Cardiac septum (tissue), 1 donor: ENCODE measurements around the gene RBM47. TPM values are rescaled to one million over a fixed set of nuclear protein-coding genes. Genes with fewer than 3 reads are reported as not detected.
"Not testable (repeated sequence)": the region's sequence is repeated elsewhere in the genome, so short reads cannot be mapped to it uniquely, and the experiment has no call there.

Experiments used
- DNase-seq: peaks from one replicate; pipeline ENCODE4 v3.0.0-alpha.2; 2020; ENCODE audit warnings: low spot score
- intact Hi-C: fragments of 100-400 bp; cut with DNase I; formaldehyde crosslinking; loops from one replicate; pipeline ENCODE4 v1.14.0; 2022
- long read RNA-seq: library from polyadenylated mRNA; unstranded; transcript quantifications from one replicate; pipeline ENCODE4 v2.0.0, GENCODE V29; 2021
- total RNA-seq: library from RNA; stranded (reverse); fragmentation: NEBNext Ultra II Directional; extraction: Animal tissue kit (Norgen Biotek cat#: 25700); gene quantifications from one replicate; pipeline ENCODE4 v1.2.1, GENCODE V29; 2021
- donor health status: DM: no; HTN: no; CAD: no.

Gene RBM47
- 3.3 TPM for total RNA-seq
- long read RNA-seq, partial matches to known transcripts: 0 of 3 reads
- long read RNA-seq, other reads (novel, unspliced or antisense): 2 of 3 reads

DNA sequence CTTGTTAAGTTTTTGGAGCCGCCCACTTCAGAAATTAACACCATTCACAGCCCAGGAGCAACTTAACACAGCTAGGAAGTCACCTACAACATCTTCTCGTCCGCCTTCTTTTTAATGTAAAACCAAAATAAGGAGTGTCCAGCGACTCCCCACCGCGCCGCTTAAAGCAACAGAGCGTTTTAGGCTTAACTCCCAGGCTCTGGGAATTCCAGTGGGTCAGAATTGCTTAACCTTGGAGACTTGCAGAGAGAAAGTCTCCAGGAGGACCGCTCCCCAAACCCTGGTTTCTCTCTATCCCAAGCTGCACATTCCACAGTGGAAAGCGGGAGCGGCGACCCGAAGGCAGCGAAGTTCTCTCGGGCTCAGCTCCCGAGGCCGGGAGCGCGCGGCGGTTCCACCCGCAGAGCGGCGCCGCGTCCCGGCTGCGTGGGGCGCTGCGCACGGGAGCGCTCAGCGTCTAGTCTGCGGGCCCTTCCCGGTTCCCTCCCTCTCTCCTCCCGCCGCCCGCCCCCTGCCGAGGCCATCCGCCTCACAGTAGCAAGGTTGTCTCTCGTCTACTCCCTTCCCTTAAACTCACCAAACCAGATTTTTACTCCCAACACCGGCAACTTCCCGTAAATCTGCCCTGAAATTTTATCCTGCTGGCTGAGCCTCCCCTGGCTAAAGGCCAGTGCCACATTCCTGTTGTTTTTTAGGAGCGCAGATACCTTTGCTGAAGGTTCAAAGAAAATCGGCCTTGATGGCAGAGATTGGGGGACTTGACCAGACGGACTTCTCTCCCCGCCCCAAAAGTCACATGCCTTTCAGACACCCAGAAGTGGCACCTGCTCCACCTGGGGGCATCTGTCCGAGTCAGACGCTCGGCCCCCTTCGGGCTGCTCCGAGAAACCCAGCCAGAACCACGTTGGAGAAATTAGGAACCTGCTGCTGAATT lies at the start of gene RBM47:
RBM47 (minus strand) TSS at position 464 of the 934 bp plus-strand sequence. CDS start 190,971 bp downstream, outside the sequence.
- intact Hi-C loops: no loop called here
- peak; percentile 88 for DNase-seq

DNA sequence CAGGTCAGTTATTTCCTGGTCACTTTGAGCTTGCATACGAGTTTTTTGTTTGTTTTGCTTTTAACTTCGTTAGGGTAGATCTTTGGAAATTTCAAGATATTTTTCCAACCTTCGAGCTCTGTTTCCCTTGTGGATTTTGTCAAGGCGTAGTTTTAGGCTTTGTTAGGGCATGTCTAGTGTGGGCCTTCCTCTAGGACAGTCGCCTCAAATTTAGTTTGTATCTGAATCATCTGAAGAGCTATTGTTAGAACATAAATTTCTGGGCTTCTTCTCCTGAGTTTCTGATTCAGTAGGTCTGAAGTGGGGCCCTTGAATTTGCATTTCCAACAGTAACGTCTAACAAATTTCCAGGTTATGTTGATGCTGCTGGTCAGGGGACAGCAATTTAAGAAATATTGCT lies 48.8 kb upstream of the RBM47 start:
- DNase-seq: no peak
- intact Hi-C loops: no loop called here

DNA sequence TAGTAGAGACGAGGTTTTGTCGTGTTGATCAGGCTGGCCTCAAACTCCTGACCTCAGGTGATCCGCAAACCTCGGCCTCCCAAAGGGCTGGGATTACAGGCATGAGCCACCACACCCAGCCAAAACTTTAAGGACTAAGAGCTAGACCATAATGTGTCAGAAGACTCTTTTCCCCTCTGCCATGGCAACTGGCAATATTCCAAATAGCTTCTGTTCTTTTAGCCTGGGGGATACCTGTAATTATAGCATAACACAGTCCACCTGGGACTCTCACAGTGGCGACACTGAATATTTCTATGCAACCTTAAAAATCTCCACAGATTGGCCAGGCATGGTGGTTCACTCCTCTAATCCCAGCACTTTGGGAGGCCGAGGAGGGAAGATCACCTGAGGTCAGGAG lies 45.5 kb upstream of the RBM47 start:
- DNase-seq: no peak
- intact Hi-C loops: no loop called here

DNA sequence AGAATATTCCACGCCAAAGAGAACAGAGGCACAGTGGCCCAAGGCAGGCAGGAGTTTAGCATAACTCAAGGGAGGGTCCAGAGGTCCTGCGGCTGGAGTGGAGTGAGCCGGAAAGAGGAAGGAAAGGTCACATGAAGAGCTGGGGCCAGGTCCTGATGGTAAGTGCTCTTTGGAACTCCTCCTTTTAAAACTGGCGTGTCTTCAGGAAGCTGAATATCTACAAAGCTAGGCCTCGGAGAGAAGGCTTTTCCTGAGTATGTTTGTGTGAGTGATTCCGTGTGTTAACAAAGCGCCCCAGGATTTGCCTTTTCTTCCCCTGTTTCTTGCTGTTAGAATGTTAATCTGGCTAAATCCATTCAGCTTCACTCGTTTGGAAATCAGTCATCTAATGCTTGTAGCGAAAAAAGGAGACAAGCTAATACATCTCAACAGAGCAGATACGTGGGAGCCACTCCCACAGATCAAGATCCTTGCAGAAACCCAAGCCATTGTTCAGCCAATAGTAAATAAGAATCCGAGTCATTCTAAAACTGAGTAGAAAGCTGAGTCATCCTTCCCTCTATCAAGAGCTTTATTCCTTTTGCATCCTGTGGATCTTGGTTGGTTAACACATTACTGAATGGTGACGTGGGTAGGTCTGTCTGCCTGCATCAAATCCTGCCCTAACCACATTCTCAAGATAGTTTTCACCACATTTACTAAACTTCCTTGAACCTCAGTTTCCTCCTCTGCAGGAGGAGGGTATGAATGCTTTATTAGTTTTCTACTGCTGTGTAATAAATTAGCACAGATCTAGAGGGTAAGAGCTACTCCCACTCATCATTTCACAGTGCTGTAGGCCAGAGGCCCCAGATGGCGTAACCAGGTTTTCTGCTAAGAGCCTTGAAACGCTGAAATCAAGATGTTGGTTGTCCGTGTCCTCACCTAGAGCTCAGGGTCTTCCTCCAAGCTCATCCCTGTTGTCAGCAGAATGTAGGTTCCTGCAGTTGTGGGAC lies 43.2 kb upstream of the RBM47 start:
- intact Hi-C loops: no loop called here
- no peak for DNase-seq

DNA sequence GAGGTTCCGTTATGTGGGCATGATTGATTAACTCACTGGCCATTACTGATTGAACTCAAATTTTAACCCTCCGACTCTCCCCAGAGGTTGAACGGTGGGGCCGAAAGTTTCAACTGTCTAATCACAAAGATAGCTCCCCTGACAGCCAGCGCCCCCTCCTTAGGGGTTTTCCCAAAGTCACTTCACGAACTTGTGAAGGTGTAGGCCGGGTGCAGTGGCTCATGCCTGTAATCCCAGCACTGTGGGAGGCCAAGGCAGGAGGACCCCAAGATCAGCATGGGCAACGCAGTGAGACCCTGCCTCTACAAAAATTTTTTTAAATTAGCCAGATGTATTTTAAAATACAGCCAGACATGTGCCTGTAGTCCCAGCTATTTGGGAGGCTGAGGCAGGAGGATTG lies 39.8 kb upstream of the RBM47 start:
- intact Hi-C loops: no loop called here
- no peak for DNase-seq

DNA sequence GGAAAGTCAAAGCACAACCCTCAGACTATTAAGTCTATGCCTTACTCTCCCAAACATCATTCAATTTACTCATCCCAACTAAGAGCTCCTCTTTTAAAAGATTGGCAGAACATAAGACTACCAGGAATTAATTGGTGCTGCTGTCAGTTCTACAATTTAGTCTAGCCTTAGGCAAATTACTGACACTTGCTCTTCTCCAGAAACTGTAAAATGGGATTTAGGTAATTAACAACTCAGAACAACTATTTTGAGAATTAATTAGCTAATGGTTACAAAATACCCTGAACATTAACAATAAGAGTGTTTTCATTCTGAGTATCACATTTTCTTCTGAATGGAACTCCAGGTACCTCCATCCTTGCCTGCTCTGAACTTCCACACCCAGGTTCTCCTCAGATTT lies 36.2 kb upstream of the RBM47 start:
- intact Hi-C loops: no loop called here
- no peak for DNase-seq

DNA sequence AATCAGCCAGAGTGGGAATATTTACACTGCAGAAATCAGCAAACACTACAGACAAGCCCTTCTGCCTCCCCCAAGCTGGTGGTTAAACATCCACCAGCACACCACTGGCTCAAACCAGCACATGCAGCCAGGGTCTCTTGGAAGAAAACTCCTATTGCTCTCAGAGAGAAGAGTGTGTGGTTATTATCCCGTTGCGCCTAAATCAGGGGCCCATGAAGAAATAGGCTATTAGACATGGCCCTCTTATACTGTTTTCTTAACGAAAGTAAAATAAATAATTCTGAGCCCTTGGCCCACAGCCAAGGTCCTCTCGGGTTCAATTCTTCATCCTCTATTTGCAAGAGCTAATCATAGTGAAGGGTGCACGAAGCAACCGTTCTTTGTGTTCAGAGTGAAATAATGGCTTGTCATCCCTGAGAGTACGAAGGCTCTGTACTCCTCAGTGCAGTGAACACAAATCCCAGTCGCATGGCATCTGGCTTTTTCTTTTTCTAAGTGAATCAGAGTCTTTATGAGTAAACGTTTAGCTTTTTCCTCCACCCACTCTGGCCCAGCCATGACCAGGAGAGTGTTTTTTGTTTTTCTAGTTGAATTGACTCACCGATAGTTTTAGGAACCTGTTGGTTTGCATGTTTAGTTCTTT lies 33.4 kb upstream of the RBM47 start:
- no peak for DNase-seq
- intact Hi-C loops: no loop called here

DNA sequence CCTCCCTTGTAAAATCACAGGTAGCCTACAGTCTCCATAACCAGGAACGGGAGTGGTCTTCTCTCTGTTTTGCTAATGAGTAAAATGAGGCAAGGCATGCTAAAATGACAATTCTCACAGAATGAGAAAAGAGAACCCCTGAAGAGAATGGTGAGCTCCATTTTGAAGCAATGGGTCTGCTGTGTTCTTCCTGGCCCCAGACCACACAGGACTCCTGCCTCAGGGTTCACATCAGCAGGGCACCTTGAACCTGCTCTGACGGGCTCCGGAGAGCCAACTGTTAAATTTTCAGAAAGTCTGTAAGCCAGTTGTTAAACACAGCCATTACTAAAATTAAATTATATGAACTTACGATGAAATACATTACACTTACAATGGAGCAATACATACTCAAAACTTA lies 32.1 kb upstream of the RBM47 start:
- intact Hi-C loops: no loop called here

DNA sequence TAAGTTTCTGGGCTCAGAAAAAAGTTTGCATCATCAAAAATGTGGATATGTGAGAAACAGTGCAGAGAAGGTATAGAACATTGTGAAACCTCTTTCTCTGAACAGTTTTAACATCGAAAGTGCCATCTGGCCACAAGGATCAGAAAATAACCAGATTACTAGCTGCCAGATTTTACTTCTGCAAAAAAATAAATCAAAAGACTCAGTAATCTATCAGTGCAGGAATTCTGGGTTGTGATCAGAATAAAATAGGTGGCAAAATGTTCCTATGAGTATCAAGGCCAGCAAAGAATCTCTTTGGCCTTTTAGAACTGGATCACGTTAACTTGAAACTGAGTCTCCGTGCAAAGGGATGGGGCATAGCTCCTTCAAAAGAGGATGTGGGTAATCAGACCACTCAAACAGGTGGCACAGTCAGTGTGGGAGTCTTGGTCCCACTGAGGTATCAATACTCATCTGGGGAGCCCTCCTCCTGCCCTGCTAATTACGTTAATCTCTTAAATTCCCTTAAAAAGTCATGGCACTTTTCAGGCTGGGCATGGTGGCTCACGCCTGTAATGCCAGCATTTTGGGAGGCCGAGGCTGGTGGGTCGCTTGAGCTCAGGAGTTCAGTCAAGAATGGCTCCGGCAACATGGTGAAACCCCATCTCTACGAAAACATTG lies 26.7 kb upstream of the RBM47 start:
- intact Hi-C loops: no loop called here
- no peak for DNase-seq

More for the DNA sequence above, 32.1 kb upstream of the RBM47 start:
- no peak for DNase-seq

DNA sequence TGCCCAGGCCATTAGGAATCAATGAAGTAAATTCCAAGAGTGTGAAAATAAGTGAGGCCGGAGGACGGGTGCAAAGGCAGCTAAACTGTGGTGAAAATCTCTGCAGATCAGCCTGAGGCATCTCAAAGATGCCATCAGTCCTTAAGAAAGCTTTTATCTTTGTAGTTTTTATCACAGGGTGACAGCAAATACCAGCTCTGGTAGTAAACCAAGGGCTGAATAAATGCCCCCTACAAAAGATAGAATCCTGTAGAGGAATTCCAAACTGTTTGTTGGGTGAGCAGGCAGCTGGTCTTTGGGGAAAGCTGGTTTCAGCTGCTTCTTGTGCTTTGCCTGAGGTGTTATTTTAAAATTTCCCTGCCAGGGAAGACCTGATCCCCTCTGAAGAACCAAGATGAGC lies 21.6 kb upstream of the RBM47 start:
- no peak for DNase-seq
- intact Hi-C loops: no loop called here

DNA sequence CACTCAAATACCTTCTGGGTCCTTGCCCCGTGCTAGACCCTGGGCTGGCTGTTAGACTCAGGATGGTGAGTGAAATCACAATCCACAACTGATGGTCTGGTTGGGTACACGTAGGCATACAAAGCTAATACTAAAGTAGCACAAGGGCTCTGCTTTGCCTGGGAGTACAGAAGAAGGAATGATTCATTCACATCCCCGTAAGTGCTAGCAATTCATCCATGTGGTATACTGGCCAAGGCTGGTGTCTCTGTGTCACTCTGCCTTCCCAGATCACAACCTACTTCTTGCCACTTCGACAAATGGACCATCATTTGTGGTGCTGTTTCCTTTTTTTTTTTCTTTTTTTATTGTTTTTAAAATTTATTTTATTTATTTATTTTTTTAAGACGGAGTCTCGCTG lies 19.7 kb upstream of the RBM47 start:
- DNase-seq: no peak
- intact Hi-C loops: no loop called here

DNA sequence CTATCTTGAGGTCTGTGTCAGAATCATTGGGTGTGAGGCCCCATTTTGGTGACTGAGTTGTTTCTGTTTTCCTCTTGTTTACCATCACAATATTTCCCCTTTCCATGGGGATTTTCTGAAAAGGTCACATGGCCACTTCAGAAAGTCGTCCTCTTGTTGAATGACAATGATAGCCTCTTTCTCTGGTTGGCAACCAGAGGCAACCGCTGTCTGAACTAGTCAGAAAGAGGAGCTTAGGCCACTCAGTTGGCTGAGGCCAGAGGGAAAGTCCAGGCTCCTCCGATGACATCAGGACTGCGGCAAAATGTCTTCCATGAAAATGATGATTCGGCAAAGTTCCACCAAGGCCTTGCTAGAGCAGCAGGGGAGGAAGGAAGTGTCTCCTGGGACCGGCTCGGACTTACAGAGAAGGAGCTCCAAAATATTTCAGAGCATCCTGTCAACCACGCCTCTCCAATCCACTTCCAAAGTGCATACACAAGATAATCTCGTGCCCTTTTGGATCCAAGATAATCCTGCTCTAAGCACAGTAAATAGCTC lies 19.1 kb upstream of the RBM47 start:
- intact Hi-C loops: no loop called here
- DNase-seq: no peak

DNA sequence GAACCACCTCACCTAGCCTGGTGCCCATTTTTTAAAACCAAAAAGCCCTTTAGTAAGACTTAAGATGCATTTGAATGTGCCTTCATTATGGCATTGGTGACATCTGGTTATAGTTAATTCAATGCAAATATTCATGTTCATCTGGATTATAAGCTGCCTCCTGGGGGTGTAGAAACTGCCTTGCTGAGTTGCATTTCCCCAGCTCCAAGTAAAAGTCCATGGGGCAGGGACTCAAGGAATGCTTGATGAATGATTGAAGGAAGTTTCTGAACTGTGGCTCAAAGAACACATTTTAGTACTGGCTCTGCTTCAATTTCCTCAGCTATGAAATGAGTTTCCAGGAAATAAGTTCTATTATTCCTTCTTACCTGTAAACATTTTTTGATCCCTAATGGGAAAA lies 18.5 kb upstream of the RBM47 start:
- no peak for DNase-seq
- intact Hi-C loops: no loop called here

DNA sequence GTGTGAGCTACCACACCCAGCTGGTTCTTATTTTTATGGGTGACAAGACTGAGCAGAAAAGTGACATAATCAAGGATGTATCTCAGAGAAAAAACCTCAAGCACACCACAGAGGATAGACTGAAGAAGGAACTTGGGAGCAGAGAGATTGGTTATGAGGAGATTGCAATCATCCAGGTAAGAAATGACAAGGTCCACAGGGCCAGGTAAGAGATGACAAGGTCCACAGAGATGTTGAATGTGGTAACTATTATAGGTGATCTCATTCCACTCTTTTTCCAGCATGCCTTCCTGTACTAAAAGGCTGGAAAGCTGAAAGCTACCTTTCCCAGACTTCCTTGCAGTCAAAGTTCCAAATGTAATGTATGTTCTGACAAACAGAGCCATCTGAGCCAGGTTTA lies 15.9 kb upstream of the RBM47 start:
- DNase-seq: no peak
- intact Hi-C loops: no loop called here

DNA sequence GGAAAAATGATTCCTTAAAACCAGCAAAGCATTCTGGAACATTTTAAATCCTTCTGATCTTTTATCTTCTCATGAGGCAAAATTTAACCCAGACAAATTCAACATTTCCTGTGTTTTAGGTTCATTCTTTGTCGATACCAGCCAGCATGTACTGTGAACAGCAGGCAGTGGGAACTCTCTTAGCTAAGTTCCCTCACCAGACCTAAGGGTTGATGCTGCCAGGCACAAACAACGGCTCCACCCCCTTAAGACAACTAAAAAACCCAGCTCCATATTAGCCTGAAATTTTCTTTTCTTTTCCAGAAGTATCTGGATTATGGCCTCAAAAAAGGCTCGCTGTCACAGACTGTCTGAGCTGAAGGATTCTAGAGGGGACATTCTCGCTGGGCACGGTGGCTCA lies 2.4 kb upstream of the RBM47 start:
- DNase-seq: no peak
- intact Hi-C loops: no loop called here

DNA sequence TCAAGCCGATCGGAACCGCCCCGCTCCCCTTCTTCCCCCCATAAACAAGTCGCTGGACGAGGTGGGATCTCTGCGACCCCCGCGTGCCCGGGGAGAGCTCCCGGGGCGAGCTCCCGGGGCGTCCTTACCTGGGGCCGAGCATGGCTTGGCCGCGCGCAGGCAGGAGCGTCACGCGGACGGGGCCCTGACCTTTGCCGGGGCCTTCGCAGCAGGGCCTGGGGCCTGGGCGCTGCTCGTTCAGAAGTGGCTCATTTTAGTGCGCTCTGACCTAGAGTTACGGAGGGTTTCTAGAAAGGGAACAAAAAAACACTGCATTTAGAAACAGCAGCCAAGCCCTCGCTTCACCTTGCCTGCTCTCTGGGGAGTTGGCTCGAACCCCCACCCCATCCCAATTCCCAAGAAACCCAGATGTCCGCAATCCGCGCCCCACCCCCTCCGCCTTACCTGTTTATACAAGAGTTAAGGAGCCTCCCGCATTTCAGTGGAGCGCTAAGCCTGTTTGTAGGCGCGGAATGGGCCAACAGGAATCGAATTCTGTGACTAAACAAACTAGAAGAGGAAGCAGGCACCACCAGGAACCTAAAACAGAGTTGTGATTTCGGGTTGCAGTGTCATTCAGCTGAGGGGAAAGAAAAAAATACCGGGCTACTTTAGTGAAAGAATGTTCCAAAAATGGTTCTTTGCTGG lies 814 bp upstream of the RBM47 start:
- intact Hi-C loops: no loop called here
- DNase-seq: peak; percentile 79

DNA sequence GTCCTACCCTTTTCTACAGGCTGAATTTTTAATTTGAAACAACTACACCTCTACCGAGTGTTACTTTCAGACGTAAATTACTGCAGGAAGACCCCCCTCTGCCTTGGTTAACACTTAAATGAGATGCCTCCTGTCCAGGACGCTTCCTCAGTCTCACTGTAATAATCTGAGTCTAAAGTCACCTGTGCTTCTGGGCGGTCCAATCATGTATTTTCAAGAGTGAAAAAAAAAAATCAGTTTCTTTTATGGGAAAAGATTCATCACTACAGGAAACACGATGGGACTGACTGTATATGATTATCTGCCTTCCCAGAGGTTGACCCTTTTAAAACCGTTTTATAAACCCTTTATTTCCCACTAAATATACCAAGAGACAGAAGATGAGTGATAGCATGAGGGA lies 776 bp downstream of the RBM47 start:
- DNase-seq: no peak
- intact Hi-C loops: no loop called here

DNA sequence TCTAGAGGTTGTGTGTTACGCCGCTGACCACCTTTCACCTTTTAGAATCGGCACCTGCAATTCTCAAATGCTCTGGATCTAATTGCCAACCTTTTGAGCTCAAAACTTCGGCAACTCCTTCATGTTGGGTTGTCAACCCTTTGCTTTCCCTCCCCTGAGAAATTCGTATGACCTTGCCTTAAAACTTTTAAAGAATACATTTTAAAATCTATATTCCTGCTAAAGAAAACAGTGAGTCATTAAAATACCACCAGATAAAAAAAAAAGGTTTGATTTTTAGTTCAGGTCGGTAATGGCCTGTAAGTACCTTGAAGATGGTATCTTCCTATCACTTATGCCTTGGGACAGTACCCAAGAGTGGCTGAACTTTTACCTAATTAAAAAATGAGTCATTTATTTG lies 1.3 kb downstream of the RBM47 start:
- intact Hi-C loops, DNase-seq: not testable (repeated sequence)
